Fibroblast of villous mesenchyme (primary cell): Measurements from ENCODE around the gene NCSTN. TPM values are rescaled to one million over a fixed set of nuclear protein-coding genes. Genes with fewer than 3 reads are reported as not detected.

ENCODE experiments used
- DNase-seq: peaks from one replicate; pipeline ENCODE4 v3.0.0-alpha.2; 2010; ENCODE audit warnings: low read depth
- H3K4me3 ChIP-seq: 2 replicates; pipeline ENCODE4 v1.5.1; 2011; ENCODE audit warnings: low read depth, mild to moderate bottlenecking, low read length
- CTCF ChIP-seq: IDR thresholded peaks from 2 replicates; pipeline ENCODE4 v1.5.1; 2012; ENCODE audit warnings: low read depth, mild to moderate bottlenecking, low read length; ENCODE audit not compliant: insufficient read depth
- total RNA-seq: library from RNA; depleted of rRNA; stranded (reverse); fragments of >200 nt; gene quantifications from 2 replicates; pipeline ENCODE4 v1.2.3, GENCODE V29; 2012

The NCSTN gene
- total RNA-seq, 1 donor = 165 TPM

GRCh38 chr1:160367934-160368923, 25.0 kb downstream of the NCSTN start:
- no peak for TF ChIP-seq CTCF
- H3K4me3 ChIP-seq = no peak overlapping the region
- no peak for DNase-seq

- no peak for TF ChIP-seq CTCF
- no peak for DNase-seq
- no peak overlapping the region for H3K4me3 ChIP-seq
Observed at GRCh38 chr1:160369087-160369486, 25.9 kb downstream of the NCSTN start.

- TF ChIP-seq CTCF = no peak
- H3K4me3 ChIP-seq = no peak overlapping the region
- DNase-seq = no peak
Observed at GRCh38 chr1:160370561-160371345, 27.6 kb downstream of the NCSTN start.

- no peak overlapping the region for H3K4me3 ChIP-seq
- no peak for DNase-seq
- no peak for TF ChIP-seq CTCF
Observed at GRCh38 chr1:160371346-160371631, 28.1 kb downstream of the NCSTN start.

GRCh38 chr1:160371756-160372155, 28.6 kb downstream of the NCSTN start:
- DNase-seq = no peak
- no peak overlapping the region for H3K4me3 ChIP-seq
- TF ChIP-seq CTCF = no peak

GRCh38 chr1:160373696-160374095, 30.5 kb downstream of the NCSTN start:
- no peak for TF ChIP-seq CTCF
- no peak for DNase-seq

More at GRCh38 chr1:160373696-160374095, 30.5 kb downstream of the NCSTN start:
- no peak overlapping the region for H3K4me3 ChIP-seq
